Tibial nerve (tissue), 4 donors: Measurements from ENCODE around the gene CLEC19A. TPM values are rescaled to one million over a fixed set of nuclear protein-coding genes. Genes with fewer than 3 reads are reported as not detected.

Experiments used
- DNase-seq, 2 donors: peaks; one replicate each; pipeline ENCODE4 v3.0.0-alpha.2; 2019; ENCODE audit warnings: low spot score in 2 of 2
- H3K27ac ChIP-seq, 4 donors: fragments of 200-600 bp; sonication (generic) in 3 of 4; one replicate each; pipeline ENCODE4 v1.5.1; 2017 to 2019; ENCODE audit warnings: mild to moderate bottlenecking in 1 of 4
- H3K27me3 ChIP-seq, 2 donors: fragments of 200-600 bp; sonication (generic) in 1 of 2; one replicate each; pipeline versions ENCODE4 v1.5.1 to v1.6.0; 2017 to 2019
- H3K36me3 ChIP-seq, 3 donors: fragments of 200-600 bp; sonication (generic); one replicate each; pipeline ENCODE4 v1.5.1; 2018 to 2019
- H3K4me1 ChIP-seq, 4 donors: fragments of 200-600 bp; sonication (generic) in 3 of 4; one replicate each; pipeline ENCODE4 v1.5.1; 2017 to 2019
- H3K4me3 ChIP-seq, 4 donors: fragments of 200-600 bp; sonication (generic) in 3 of 4; one replicate each; pipeline ENCODE4 v1.5.1; 2017 to 2019; ENCODE audit warnings: mild to moderate bottlenecking in 1 of 4, moderate library complexity in 1 of 4
- H3K9me3 ChIP-seq, 4 donors: fragments of 200-600 bp; sonication (generic) in 3 of 4; one replicate each; pipeline ENCODE4 v1.5.1; 2017 to 2019
- EP300 ChIP-seq, 2 donors: sonication (generic); formaldehyde crosslinking; IDR thresholded peaks; one replicate each; pipeline ENCODE4 v1.6.1; 2017; ENCODE audit warnings: antibody characterized with exemption in 2 of 2, mild to moderate bottlenecking in 1 of 2
- POLR2A ChIP-seq, 2 donors: fragments of 450-650 bp; IDR thresholded peaks; one replicate each; pipeline ENCODE4 v1.6.1; 2017; ENCODE audit warnings: antibody characterized with exemption in 2 of 2, mild to moderate bottlenecking in 2 of 2, moderate library complexity in 2 of 2
- WGBS, 2 donors: methylation state at CpG; one replicate each; pipeline ENCODE4 v1.1.5; 2018; 5-methylcytosine and 5-hydroxymethylcytosine counted together
- total RNA-seq, 4 donors: library from RNA; depleted of rRNA; stranded (reverse); fragments of >200 nt; gene quantifications; one replicate each; pipeline ENCODE4 v1.1.0, GENCODE V29; 2016
- TF ChIP-seq, protein P1 (sequence below), 5 experiments: fragments of 200-600 bp in 3 of 5; fragments of 450-650 bp in 2 of 5; sonication (generic) in 3 of 5; IDR thresholded peaks; one replicate each; pipeline ENCODE4 v1.5.1; 2016 to 2019; ENCODE audit warnings: antibody characterized with exemption in 5 of 5, mild to moderate bottlenecking in 3 of 5, moderate library complexity in 2 of 5

The CLEC19A gene
- total RNA-seq, 4 donors from 2014 or later = not detected

DNA sequence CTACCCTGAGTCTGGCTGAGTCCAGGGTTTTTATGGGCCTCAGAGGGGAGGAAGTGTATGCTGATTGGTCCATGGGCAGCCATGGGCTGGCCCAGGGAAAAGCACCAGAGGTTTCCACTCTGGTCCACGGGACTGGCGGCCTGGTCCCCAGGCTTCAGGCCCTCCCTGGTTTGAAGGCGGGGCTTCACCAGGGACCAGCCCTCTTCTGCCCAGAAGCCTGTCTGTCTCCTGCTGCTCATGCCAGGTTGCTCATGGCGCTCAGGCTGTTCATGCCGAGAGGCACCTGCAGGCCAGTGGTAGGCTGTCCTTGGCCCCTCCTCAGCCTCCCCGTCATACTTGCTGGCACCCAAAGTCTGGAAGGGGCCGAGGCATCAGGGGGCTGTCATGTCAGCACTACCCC is 45.0 kb upstream of the CLEC19A start:
- H3K27me3 ChIP-seq = no peaks in the 10 kb centered on the region
- H3K4me3 ChIP-seq = no peak overlapping the region
- WGBS, 2 donors = 91% methylated on average over 5 to 7 of the region's 7 CpGs
- no peak overlapping the region for H3K27ac ChIP-seq
- H3K4me1 ChIP-seq = no peaks in the 10 kb centered on the region
- no peak for DNase-seq
- peaks cover 0 to 12% (median 0%) of the 10 kb centered on the region in 3 donors for H3K36me3 ChIP-seq
- no peak for TF ChIP-seq POLR2A (IDR thresholded peaks at IDR 0.05)
- peaks cover 0 to 39% (median 3%) of the 10 kb centered on the region in 4 donors for H3K9me3 ChIP-seq

DNA sequence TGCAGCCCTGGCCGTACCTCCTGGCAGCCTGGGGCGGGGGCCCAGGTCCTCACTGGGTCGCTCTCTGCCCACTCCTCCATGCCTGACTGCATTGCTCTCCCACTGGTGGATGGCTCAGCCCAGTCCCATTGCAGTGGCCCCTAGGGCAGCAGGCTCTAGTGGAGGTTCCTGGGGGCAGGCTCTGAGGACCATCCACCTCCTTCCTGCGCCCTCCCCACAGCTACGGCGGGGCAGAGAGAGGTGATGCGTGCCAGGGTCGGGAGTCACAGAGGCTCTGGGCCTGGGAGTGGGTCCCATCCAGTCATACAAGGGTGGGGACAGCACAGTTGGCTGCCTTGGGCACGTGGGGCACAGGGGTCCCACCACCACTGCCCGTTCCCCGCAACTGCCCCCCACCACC is 44.0 kb upstream of the CLEC19A start:
- H3K27me3 ChIP-seq = no peaks in the 10 kb centered on the region
- no peak overlapping the region for H3K4me3 ChIP-seq
- 86 to 90% methylated on average over 8 to 11 of the region's 11 CpGs for WGBS, 2 donors
- no peak for TF ChIP-seq EP300 (IDR thresholded peaks at IDR 0.05)
- TF ChIP-seq POLR2A (IDR thresholded peaks at IDR 0.05) = no peak
- TF ChIP-seq, protein P1, sequence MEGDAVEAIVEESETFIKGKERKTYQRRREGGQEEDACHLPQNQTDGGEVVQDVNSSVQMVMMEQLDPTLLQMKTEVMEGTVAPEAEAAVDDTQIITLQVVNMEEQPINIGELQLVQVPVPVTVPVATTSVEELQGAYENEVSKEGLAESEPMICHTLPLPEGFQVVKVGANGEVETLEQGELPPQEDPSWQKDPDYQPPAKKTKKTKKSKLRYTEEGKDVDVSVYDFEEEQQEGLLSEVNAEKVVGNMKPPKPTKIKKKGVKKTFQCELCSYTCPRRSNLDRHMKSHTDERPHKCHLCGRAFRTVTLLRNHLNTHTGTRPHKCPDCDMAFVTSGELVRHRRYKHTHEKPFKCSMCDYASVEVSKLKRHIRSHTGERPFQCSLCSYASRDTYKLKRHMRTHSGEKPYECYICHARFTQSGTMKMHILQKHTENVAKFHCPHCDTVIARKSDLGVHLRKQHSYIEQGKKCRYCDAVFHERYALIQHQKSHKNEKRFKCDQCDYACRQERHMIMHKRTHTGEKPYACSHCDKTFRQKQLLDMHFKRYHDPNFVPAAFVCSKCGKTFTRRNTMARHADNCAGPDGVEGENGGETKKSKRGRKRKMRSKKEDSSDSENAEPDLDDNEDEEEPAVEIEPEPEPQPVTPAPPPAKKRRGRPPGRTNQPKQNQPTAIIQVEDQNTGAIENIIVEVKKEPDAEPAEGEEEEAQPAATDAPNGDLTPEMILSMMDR (IDR thresholded peaks at IDR 0.05) = no peak
- no peaks in the 10 kb centered on the region for H3K4me1 ChIP-seq
- H3K9me3 ChIP-seq = peaks cover 0 to 29% (median 0%) of the 10 kb centered on the region in 4 donors
- no peak overlapping the region for H3K27ac ChIP-seq
- peaks cover 0 to 12% (median 0%) of the 10 kb centered on the region in 3 donors for H3K36me3 ChIP-seq
- no peak for DNase-seq

DNA sequence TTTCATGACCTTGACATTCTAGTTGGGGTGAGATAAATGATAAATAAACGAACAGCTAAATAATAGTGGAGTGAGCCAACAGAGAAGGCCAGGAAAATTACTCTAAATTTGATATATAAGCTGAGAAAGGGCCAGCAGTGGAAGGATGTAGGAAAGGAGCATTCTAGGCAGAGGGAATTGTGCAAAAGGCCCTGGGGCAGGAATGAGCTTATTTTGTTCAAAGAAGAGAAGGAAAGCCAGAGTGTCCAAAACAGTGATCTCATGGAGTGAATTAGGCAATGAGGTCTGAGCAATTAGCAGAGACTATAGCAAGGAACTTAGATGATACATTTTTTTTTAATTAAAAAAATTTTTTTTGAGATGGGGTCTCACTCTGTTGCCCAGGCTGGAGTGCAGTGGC is 43.3 kb upstream of the CLEC19A start:
- TF ChIP-seq EP300 (IDR thresholded peaks at IDR 0.05) (no peak), POLR2A (IDR thresholded peaks at IDR 0.05) (no peak)
- TF ChIP-seq, protein P1 (IDR thresholded peaks at IDR 0.05) = no peak
- 54 to 64% methylated on average over 1 of the region's 1 CpG for WGBS, 2 donors
- Histone ChIP-seq H3K4me3 (no peak overlapping the region), H3K27ac (no peak overlapping the region), H3K27me3 (no peaks in the 10 kb centered on the region), H3K9me3 (peaks cover 0 to 22% (median 0%) of the 10 kb centered on the region in 4 donors), H3K36me3 (peaks cover 0 to 12% (median 0%) of the 10 kb centered on the region in 3 donors), H3K4me1 (no peaks in the 10 kb centered on the region)
- no peak for DNase-seq

- 87% methylated on average over 3 of the region's 3 CpGs for WGBS, 2 donors
- TF ChIP-seq, protein P1 (IDR thresholded peaks at IDR 0.05) = no peak
- TF ChIP-seq EP300 (IDR thresholded peaks at IDR 0.05) (no peak), POLR2A (IDR thresholded peaks at IDR 0.05) (no peak)
- DNase-seq = no peak
Measured at GRCh38 chr16:19242987-19243575, 42.5 kb upstream of the CLEC19A start.

DNA sequence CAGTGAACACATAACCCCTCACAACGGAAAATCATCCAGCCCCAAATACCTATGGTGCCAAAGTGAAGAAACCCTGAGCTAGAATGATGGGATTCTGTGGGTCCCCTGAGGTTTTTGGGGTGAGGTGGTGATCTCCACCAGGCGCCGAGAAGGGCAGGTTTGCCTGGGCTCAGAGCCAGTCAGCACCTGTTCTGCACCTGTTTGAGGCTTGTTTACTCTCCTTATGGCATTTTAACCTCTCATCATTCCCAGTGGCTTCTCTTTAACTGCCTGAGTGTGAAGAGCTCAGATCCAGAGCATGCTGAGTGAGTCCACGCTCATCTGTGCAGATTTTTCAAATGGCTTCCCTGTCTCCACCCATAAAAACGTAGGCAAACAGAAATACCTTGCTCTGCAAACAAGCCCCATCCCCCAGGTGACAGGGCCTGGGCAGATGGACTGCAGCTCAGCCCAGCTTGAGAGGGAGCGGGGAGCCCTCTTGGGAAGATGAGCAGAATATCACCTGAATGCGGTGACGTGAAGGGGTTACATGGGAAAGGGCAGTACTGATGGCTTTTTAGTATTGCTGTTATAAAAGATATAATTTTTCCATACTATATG is 40.1 kb upstream of the CLEC19A start:
- peaks cover 0 to 2% (median 0%) of the 10 kb centered on the region in 3 donors for H3K36me3 ChIP-seq
- no peak overlapping the region for H3K4me3 ChIP-seq
- no peak overlapping the region for H3K27ac ChIP-seq
- H3K9me3 ChIP-seq = peaks cover 0 to 16% (median 0%) of the 10 kb centered on the region in 4 donors
- H3K4me1 ChIP-seq = no peaks in the 10 kb centered on the region
- no peak for DNase-seq
- H3K27me3 ChIP-seq = no peaks in the 10 kb centered on the region
- WGBS, 2 donors = 71 to 83% methylated on average over 8 of the region's 8 CpGs
- TF ChIP-seq EP300 (IDR thresholded peaks at IDR 0.05) (no peak), POLR2A (IDR thresholded peaks at IDR 0.05) (no peak)
- TF ChIP-seq, protein P1 (IDR thresholded peaks at IDR 0.05) = no peak

More at GRCh38 chr16:19242987-19243575, 42.5 kb upstream of the CLEC19A start:
- H3K4me3 ChIP-seq = no peak overlapping the region
- H3K9me3 ChIP-seq = peaks cover 0 to 27% (median 0%) of the 10 kb centered on the region in 4 donors
- H3K27me3 ChIP-seq = no peaks in the 10 kb centered on the region
- H3K36me3 ChIP-seq = peaks cover 0 to 12% (median 0%) of the 10 kb centered on the region in 3 donors
- no peak overlapping the region for H3K27ac ChIP-seq
- no peaks in the 10 kb centered on the region for H3K4me1 ChIP-seq
